ENCODE measurements around the gene LAMB1.

GRCh38 chr7:107951172-107951787 lies 51.7 kb downstream of the LAMB1 start:
- TF ChIP-seq CTCF (IDR thresholded peaks at IDR 0.05) (no peak), POLR2A (IDR thresholded peaks at IDR 0.05) (no peak)

Data from lower leg skin (tissue), 3 donors.